NCI-H1436 (cell line): Measurements from ENCODE around the gene PCDH9.

Source experiments
- DNase-seq: peaks from one replicate; lab custom pipeline; 2025; lab: John Stamatoyannopoulos, UW

The PCDH9 gene

DNA sequence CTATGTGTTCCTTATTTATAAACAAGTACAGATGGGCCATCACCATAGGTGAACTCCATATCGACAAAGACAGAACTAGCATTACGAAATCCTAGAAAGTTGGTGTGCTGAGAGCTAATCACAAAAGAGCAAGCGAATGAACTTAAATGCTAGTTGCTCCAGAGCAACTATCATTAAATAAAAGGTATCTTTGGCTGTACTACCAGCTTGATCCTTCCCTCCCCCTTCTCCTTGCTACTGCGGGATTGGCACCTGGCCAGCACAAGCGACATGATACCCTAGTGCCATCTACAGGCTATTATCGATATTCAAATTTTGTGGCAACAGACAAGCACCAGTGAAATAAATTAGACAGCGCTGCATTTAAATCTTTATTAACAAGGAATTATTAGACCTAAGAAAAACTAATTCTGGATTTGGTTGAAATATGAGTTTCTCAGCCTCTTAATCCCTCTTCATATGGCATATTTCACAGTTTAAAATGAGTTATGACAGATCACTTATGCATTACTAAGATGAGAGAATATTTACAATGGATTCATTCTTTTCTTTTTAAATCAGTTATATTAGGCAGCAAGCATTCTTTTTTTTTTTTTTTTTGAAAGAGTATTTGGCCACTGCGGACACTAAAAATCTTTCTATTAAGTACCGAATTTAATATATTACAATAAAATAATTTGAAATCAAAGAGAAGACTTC lies 5.8 kb downstream of the PCDH9 start:
- peak; percentile 34 for DNase-seq

DNA sequence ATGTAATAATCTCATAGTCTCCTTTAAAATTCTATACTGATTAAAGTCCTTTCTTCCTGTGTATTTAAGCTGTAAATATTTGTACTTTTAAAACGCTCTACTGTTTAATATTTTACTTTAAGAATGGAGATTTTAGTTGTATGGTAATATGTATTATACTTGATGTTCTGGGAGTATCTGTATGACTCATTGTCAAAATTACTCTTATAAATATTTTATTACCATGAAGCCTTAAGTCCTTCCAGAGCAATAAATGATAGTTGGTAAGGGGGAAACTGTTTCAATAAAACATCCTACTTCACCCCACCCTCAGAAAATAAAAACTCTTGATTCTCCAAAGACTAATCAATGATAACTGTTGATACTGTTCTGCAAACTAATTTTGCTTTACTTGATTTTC lies 6.4 kb downstream of the PCDH9 start:
- no peak for DNase-seq

DNA sequence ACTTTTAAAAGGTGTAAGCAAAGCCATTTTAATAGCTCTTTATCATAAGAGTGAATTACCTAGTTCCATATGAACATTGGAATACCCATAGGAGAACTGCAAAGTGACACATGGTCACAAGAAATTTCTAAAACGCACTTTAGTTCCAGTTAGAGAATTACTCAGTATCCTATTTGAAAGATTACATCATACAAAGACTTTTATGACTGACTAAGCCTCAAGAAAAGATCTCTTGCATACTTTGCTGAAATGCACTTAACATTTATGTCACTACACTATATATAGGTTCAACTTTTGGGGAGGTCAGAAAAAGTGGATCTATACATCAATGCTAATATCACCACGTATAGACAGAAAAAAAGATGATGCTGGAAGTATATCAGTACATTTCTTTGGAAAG lies 7.1 kb downstream of the PCDH9 start:
- no peak for DNase-seq

DNA sequence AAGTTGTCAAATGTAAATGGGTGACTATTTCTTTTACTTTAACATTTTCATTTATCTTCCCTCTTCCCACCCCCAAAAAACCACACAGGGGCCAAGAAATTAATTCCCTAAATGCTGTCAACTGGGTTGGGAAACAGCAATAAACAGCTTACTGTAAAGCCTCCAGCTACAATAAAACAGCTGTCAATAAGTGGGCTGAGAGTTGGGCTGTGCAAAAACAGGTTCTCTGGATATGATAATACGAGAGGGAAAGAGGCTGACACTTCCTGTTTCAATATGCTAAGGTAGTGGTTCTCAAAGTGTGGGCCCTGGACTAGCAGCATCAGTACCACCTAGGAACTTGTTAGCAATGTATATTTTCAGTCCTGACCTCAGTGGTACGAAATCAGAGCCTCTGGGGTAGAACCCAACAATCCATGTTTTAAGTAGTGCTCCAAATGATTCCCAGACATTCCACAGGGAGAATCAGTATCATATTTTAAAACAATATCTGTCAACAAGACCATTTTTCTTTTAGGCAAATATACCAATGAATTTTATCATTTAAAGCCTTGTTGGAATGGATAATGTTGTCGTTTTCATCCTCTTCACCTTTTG lies 8.4 kb downstream of the PCDH9 start:
- no peak for DNase-seq

DNA sequence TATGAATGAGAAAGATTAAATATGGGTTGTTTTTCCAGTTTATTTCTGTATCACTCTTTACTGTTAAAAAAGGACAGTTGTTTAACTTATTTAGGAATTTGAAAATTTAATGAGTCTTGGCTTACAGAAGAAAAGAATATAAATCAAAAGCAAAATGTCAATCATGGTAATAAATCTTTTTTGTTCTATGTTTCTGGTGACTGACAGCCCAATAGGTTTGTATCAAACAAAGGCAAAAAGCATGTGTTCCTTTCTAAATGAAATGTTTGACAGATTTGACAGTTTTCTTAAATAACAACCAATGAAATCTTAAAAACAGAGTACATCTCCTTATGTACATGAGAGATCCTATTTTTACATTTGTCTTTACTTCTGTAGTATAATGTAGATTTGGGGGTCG lies 11.0 kb downstream of the PCDH9 start:
- DNase-seq, result no peak

DNA sequence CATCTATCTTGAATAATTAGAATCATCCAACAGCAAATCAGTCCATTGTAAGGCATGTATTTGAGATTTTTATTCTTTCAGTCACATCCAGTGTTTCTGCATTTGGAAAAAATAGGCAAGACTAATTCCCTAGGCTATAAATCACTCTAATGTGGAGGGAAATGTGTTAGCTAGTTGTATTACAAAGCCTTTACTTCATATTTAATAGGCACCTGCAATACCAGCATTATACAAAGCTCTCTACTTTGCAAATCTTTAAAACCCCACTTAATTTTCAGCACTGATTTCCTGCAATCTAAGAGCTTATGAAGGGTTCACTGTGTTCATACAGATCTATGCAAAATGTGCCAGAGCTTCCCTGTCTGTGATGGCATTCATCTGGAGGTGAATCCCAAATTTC lies 12.3 kb downstream of the PCDH9 start:
- DNase-seq, result no peak

DNA sequence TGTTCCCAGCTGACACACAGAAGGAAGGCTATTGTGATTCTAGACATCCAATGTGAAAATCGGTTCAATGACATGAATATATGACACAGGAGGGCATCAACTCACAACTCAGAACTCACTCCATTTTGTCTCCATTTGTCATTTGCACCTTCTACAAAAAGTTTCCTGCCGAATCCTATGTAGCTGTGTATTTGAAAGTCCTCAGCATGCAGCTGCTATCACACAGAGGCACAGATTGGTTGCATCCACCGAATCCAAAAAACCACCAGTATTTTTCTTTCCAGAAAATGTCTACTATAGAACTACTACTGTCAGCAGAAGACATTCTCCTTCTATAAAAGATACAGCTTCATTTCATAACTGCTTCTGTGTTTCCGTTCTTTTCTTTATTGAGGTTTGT lies 13.3 kb downstream of the PCDH9 start:
- no peak for DNase-seq

DNA sequence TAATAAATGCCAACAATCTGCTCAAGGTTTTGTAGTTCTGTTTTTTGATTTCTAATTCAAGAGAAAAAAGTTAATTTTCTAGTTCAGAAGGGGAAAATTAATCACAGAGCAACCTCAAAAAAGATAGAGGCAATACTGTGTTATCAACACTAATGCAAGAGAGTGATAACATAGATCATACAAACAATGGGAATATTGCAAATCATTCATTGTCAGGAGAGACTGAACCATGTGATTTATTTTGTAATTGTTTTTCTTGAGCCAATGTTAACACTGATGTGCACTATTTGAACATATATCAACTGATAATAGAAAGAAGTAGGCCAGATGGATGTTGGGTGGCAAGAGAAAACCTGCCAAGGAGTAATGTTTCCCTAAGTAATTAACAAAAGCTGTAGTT lies 19.9 kb downstream of the PCDH9 start:
- DNase-seq, result no peak

DNA sequence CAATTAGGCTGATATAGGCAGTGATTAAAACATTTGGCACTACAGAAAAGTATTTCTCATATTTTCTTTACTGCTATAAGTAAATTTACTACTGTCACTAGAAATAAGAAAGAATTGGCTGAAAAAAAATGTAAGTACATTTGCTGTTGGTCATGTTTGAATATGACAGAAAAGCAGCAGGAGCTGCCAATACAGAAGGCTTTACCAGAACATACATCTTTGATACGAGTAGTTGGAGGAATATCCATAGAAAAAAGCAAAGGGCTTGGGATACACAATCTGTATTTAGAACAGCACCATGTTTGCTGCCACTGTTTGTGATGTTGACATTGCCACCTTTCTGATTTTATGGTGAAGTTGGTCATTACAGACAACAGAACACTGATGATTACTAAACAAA lies 21.6 kb downstream of the PCDH9 start:
- no peak for DNase-seq

DNA sequence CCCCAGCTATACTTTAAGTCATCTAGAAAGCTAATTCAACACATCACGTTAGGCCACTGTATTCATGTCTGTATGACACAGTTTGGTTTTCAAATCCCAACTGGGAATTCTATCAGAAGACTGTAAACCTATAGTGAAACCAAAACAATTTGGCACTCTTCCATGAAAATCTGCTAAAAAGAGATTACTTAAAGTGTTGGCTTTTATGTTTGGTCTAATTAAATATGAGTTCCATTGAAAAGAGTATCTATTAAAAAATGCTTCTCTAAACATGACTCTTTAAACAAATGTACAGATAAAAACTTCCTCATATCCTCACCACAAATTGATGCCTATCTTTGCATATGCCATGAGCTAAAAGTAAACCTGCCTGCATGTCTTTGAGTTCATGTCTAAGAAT lies 25.4 kb downstream of the PCDH9 start:
- DNase-seq, result no peak

DNA sequence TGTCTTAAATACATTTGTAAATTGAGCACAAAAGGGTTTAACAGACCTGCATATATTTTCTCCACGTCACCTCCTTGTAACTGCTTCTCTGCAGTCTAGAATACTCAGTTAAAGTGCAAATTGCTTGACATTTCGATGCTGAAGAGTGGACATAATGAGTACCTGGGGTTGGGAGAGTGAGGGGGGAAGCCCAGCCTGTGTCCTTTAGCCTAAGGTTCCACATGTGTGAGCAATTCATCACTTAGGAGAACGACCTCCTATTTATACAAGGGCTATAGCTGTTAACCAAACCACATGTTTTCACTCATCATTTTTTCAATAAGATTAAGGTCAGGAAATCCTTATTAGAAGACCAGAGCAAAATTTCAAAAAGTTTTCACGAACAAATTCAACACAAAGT lies 29.5 kb downstream of the PCDH9 start:
- no peak for DNase-seq

DNA sequence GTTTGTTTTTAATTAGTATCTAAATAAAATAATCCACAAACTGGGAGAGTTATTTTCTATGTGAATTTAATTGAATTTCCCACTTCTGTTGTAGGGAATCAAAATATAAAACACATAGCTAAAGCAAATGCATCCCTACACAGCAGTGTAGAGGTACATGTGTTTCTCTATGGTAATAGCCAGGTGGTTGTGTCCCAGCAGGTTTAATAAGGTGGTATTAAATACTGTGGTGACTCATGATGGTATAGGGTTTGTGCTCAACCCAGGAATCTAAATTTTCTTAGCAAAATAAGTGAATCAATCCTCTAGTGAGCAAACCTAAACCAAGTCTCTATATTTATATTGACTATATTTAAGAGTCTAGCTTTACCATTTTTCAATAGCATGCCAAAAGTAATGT lies 30.0 kb downstream of the PCDH9 start:
- DNase-seq, result no peak

DNA sequence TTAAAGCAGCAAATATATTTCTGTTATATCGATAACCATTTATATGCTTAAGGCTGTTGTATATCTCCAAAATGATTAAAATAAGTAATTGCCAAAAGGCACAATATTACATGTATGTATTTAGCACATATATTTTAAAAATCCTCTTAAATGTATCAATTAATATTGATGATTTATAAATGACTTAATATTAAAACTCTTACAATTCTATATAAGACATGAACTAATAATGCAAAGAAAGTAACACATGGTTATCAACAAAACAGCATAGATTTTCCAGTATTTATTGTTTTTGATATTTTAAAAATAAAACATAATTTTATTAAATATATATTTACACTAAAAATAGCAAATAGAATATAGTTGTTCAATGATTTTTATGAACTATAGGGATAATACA lies 32.4 kb downstream of the PCDH9 start:
- DNase-seq, result no peak

DNA sequence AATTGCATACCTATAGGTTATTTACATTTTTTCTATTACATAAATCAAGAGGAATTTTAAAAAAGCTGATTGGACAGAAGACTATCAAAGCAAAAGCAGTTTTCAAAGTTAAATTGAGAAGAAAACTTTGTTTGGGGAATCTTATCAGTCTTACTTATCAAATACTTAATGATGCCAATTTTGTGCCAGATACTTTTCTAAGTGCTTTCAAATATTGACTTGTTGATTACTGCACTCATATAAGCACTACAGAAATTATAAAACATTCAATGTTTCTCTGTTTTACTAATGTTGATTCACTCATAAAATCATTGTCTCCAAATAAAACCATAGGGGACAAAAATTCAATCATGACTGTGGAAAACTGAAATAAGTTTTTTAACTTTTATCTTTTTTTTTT lies 36.2 kb downstream of the PCDH9 start:
- DNase-seq, result no peak

DNA sequence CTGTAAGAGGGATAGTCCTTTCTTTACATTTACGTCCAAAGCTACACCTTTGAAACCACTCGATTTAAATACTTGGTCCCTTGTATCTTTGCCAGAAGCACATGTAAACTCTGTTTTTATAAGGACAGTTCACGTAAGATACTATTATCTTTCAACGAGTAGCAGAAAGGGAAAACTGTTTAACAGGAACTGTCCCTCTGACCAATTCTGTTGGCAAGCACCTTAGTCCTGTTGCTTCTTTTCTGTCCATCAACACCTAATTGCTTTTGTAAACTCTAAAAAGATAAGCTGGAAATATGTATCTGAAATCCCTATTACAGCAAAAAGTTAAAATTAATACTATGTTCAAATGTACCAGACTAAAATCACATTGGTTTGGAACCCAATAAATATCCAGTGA lies 37.4 kb downstream of the PCDH9 start:
- DNase-seq, result no peak

DNA sequence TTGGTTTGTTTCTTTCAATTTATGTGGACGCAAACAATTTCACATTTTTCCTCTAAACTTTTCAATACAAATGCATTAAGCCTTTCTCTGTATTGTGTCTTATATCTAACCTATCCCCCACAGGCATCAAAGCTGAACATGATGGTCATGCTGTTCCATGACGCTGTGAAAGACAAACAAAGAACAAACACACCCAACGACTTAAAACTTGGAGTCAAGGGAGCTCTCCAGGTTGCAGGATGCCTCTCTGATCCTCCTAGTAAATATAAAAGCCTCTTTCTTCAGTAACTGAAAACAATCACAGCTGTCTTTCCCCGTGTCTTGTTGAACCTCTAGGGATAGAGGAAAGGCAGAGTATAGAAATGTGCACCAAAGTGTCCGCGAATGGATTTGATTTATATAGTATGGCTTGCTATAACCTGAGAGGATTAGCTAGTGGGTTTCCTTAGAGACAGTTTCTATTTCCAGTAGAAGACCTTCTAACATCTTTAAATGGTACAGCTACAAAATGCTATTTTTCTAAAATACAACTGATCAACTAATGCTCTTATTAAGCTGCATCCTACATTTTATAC lies 43.1 kb downstream of the PCDH9 start:
- DNase-seq, result no peak

DNA sequence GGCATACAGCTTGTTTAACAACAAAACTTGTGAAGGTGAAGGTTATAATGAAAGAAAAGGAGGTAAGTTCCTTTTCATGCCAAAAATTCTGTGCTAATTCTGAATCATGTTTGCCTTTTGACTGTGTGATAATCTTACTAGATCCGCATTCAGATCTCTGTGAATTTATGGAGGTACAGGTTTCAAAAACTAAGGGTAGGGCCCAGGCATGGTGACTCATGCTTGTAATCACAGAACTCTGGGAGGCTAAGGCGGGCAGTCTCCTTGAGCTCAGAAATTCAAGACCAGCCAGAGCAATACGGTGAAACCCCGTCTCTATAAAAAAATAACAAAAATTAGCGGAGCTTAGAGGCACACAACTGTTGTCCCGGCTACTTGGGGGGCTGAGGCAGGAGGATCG lies 45.9 kb downstream of the PCDH9 start:
- no peak for DNase-seq

DNA sequence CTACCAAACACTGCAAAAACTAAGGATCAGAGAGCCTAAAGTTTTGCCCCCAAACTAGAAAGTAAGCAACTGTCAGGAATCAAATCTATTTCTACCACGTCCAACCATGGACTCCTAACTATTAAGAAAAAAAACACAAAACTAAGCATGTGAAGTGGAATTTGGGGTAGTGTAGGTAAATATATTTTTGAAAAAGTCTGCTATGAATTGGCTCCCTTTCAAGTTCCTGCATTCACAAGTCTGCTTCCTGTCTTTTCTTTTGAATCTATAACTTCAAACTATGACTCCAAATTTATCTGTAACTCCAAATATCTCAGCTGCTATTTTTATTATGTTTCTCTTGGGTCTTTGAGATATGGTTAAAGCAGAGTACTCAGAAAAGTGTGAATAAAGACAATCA lies 47.0 kb downstream of the PCDH9 start:
- no peak for DNase-seq

DNA sequence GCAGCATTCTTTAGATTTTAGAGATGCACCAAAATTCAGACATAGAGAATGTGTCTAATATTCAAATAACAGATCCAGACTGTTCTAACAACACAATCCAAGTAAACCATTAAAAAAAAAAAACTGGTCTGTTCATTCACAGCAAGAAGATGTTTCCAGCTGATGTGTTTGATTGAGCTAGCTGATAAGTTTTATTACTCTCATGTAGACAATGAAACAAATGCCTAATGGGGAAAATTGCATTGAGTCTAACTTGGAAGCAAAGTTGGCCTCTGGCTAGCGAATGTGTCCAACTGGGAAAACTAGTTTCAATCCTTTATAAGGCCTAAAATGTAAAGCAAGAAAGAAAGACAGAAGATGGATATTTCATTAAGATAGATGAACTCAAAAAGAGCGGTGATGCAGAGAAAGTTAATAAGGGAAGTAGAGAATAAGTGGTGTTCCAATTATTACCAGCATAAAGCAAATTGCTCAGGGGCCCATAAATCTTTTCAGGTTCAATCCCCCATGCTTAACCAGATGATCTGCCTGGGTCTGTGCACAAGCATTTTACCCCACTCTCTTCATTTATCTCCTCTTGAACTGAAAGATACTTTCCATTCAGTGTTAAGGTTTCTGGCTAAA lies 54.2 kb downstream of the PCDH9 start:
- DNase-seq, result no peak

DNA sequence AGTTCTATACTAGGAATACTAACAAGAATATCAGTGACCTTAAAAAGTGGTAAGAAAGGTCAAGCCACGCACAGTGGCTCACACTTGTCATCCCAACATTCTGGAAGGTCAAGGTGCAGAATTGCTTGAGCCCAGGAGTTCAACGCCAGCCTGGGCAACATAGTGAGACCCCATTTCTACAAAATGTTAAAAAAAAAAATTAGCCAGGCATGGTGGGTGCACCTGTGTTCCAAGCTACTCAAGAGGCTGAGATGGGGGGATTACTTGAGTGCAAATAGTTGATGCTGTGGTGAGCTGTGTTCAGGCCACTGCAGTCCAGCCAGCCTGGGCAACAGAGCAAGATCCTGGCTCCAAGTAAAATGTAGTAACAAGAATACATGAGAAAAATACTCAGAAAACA lies 61.8 kb downstream of the PCDH9 start:
- no peak for DNase-seq

DNA sequence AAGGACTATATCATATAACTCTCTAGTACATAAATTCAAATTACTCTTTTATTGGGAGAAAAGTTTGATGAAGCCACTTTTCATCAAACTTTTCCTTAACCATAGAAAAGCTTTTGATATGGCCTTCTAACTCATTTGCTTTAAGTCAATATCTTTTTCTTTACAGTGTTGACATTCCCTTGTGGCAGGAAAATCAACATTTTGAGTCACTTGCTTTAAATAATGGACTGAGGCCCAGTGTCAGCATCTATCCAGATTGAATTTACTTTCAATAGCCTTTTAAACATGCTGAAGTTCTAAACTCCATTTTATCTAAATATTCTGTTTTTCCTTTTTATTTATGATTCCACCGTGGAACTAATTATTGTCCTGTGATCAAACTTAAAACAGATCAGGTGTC lies 62.7 kb downstream of the PCDH9 start:
- DNase-seq, result no peak

DNA sequence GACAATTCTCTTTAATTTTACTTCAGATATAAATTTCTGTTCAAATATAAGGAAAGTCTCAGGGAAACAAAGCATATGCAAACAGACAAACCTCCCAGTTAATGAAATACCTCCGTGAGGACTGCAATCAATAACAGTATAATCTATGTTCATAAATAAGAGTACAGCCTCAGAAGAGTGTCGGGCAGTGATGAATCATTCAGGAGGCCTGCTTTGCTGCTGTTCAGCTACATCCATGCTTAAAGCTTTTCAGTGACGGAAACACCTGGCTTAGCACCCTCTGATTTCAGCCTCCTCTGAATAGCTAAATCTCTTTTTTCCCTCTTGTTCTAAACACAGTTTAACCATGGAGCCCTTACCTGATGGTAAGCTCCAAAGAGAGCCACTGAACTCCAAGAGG lies 69.0 kb downstream of the PCDH9 start:
- no peak for DNase-seq

DNA sequence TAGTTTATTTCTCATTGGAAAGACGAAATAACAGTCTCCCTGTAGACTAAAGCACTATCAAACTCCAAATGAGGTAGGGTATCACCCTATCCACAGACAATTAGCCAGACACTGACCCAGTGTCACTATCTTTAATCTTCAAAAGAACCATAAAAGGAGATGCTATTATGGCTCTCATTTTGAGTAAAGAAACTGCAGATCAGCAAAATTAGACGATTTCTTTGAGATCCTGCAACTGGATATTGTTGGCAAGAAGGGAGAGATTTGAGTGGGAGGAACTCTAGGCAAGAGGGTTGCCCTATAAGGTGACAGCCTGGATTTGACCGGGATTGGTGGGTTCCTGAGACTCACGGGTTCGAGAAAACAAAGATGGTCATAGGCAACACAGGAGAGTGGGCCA lies 71.2 kb downstream of the PCDH9 start:
- DNase-seq, result no peak

DNA sequence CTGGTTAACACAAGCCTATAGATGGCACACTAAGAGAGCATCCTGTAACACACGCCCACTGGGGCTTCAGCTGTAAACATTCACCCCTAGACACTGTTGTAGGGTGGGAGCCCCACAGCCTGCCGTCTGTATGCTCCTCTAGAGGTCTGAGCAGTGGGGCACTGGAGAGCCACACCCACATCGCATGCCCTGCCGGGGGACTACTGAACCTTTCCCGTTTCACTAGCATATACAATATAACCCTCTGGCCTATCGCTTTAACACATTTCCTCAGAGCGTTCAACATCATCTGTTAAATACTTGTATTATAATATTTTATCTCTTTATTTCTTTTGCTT lies 73.4 kb downstream of the PCDH9 start:
- no peak for DNase-seq
